ENCODE data around the gene NAA15.
"Not testable (repeated sequence)": the region's sequence is repeated elsewhere in the genome, so short reads cannot be mapped to it uniquely, and the experiment has no call there.

The NAA15 gene

DNA sequence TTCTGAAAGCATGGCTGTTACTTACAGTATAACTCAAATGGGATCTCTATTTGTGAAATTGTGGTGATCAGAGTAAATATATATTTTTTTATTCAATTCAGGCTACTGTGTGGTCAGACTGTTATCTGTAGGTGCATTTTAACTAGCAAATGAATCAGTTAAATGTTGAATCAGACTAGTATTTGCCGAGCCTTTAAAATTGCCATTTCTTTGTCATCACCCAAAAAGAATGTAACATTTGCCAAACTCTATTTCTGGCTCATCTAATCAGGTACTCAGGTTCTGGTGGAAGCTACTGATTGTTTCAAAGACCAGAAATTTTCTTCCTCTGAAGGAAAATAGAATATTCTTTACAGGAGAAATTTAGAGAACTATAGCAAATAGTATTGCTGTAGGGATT is 1.8 kb upstream of the NAA15 start:
- no peak for DNase-seq

DNA sequence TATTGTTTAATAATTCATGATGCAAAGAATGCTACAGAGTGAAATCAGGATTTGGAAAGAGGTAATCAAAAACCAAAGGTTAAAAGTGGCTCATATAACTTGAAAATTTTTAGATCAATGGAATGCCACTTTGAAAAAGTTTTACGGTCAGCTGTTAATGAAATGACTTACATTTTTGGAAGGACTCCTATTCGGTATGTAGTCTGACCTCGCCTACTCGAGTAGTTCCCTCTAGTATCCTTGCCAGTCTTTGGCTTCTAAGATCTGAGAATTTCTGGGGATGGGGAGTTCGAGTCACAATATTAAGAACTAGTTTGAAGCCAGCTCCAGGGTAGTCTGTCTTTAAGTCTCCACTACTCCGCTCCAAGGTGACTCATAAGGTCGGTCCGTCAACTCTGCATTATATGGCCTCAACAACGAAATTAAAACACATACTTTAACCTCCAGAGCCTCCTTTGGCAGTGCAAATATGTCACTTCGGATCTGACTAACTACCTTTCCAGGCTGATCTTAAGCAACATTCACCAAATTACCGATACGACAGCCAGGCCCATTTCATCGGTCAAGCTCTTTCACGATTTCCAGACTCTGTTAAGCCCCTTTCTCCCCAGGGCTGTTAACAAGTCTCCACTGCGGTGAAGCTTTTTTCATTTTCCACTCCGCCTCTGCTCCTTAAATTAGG is 733 bp upstream of the NAA15 start:
- DNase-seq = no peak

DNA sequence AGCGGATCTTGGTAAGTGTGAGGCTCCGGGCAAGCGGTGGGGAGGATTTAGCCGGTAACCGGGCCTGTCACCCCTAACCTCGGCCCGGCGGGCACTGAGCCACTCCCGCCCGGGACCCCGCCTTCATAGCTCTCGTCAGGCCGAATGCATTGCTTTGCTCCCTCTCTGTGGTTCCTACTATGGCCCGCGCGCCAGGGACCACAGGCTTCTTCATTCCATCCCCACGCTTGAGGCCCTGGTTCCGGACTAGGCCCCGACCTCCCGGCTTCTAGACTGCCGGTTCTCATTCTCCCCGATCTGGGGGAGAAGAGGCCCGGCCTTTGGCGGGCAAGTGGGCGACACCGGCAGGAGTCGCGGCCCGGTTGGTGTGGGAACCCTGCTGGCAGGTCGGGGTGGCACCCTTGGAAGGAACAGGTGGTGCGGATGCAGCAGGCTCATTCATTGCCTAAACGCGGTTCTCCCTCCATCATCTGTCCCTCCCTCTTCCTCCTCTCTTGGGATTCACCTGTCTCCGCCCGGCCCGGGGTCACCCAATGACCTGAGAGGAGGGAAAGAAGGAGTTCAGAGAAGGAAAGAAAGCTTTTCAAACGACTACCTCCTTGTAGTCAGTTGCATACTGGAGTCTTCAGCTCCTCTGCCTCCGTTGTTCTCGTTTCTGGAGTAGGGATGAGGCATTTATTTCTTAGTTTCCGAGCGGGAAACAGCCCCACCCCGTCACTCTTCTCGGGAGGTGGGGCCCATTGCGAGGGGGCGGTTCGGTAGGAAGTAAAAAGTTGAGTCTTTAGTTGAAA is 711 bp downstream of the NAA15 start, which contains the start of gene NDUFC1:
TSS of gene NDUFC1 (minus strand) at position 657 of the 791 bp plus-strand sequence. CDS start 6,679 bp downstream, outside the sequence.
- peak; percentile 64 for DNase-seq

DNA sequence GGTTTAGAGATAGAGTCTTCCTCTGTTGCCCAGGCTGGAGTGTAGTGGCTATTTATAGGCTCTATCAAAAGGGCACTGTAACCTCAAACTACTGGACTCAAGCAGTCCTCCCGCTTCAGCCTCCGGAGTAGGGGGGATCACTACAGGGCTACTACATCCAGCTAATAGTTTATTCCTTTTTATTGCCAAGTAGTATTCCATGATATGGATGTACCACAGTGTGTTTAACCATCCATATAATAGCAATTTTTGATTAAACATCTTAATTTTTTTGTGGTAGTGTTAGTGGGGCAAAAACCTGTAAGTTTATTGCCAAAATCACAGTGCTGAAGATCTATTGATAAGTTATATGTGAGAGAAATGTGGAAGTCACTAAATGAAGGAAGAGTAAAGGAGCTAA is 3.6 kb downstream of the NAA15 start:
- DNase-seq = no peak

DNA sequence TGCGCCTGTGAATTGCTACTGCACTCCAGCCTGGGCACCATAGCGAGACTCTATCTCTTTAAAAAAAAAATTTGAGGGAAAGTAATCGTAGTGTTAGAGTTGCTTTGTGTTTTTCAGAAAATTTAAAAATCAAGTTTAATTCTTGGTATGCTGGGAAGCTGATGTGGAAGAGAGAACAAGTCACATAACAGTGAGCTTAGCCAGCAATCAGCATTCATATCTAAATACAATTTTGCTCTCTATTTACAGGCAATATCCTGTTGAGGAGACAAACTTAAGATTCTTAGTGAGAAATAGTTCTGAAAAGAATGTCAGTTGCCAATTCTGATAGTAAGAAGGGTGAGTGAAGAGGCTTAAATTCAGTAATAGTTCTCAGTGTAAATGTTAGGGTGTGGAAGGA is 10.6 kb downstream of the NAA15 start:
- DNase-seq = no peak

DNA sequence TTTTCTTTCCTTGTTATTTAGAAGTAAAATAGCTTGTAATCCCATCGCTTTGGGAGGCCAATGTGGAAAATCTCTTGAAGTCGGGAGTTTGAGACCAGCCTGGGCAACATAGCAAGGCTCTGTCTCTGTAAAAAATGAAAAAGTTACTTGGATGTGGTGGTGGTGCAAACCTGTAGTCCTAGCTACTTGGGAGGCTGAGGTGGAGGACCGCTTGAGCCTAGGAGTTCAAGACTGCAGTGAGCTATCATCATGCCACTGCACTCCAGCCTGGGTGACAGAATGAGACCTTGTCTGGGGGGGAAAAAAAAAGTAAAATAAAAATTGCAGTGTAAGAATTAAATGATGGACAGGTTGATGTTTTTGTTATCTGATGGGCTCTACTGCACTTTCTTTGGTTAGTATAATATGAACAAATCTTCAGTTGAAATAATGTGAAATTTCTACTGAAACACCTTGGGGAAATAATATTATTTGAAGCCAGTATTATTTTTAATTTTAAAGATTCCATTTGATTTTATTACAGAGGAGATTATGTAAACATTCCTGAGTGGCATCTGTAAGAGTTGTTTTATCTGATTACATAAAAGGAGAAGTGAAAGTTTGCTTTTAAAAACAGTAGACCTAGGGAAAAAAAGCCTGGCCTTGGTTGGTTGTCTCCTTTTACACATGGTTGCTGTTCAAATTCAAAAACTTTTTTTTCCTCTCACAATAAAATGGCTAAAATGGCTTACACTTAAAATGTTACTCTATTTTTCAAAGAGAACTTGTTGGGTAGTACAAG is 11.4 kb downstream of the NAA15 start:
- DNase-seq = no peak

DNA sequence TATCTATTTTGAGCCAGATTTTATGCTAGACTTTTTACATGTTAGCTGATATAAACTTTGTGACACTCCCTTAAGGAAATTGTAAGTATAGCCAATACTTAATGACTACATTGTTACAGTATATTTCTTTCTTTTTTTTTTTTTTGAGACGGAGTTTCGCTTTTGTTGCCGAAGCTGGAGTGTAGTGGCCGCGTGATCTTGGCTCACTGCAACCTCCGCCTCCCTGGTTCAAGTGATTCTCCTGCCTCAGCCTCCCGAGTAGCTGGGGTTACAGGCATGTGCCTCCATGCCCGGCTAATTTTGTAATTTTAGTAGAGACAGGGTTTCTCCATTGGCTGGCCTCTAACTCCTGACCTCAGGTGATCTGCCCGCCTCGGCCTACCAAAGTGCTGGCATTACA is 12.1 kb downstream of the NAA15 start:
- not testable (repeated sequence) for DNase-seq

DNA sequence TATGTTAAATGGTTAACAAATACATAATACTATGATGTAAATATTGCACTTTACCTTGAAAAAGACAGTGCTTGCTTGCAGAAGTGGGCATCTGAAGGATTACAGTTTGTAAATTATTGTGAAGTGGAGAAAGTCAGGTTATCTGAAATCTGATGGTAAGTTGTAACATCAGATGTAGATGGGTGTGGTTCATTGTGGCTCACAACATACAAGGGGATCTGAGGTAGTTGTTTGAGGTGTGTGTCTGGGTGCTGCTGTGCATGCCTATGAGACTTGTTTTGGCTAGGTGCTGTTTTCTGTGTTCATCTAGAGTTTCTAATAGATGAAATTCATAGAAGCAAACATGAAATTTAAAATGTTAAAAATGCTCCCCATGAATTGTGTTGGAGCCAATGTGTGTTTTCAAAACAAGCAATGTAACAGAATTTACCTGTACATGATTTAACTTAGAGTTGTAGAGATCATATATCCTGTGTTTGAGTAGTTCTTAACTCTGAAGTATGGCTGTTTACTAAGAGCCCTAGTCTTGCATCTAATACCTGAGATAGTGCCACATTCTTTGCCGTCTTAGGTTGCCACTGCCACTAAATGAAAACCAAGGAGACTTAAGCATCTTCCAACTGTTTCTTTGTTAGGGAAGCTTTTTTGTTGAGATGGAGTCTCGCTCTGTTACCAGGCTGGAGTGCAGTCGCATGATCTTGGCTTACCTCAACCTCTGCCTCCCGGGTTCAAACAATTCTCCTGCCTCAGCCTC is 12.9 kb downstream of the NAA15 start:
- DNase-seq = no peak

DNA sequence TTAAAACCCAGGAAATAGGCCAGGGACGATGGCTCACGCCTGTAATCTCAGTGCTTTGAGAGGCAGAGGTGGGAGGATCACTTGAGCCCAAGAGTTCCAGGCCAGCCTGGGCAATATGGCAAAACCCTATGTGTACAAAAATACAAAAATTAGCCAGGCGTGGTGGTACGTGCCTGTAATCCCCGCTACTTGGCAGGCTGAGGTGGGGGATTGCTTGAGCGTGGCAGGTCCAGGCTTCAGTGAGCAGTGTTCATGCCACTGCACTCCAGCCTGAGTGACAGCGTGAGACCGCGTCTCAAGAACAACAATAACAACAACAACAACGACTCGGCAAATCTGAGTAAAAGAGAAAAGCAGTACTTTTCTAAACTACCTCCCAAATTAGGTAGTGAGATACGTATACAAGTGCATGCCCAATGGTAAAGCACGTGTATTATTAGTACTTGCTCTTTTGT is 13.9 kb downstream of the NAA15 start:
- DNase-seq = peak; percentile 24

DNA sequence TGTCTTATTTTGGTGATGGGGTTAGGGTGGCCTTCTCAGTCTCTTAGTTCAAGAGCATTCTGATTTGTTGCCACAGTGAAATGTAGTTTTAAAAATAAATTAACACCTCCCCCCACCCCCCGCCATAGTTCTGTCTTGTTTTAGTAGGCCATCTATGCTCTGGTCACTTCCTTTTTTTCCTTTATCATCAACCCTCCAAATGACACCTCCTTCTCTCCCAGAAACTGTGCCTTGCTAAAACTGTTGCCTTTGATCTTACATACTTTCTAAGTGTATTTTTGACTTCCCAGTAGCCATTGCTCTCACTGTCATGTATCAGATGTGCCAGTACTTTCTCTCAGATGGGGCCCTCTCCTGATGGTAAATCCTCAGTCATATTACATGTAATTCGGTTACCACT is 15.4 kb downstream of the NAA15 start:
- no peak for DNase-seq

DNA sequence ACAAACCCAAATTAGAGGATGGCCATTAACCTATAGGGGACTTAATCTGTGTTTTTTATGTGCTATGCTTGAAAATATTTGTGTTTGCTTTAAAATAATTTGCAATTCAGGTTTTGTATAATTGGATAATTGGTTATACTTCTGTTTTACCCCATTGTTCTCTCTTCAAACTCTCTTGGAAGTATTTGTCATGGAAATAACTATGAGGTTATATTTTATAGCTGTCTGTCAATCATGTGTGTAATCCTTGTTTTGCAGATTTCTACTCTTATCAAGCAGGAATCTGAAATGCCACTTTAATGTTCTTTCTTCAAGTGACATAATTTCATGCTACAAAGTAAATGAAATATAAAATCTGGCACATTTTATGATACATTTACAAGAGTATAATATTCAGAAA is 16.3 kb downstream of the NAA15 start:
- DNase-seq = no peak

DNA sequence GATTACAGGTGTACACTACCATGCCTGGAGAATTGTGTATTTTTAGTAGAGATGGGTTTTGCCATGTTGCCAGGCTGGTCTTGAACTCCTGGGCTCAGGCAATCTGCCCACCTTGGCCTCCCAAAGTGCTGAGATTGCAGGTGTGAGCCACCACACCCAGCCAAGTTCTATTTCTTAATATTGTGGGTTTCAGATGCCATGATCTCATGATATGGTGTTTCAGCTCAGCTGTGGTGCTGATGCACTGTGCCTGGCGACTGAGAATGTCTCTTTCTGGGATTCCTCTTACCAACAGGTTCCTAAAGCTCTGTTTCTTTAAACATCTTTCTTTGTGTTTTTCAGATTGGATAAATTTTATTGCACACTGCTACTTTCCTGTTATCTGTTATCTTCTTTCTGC is 18.3 kb downstream of the NAA15 start:
- no peak for DNase-seq

DNA sequence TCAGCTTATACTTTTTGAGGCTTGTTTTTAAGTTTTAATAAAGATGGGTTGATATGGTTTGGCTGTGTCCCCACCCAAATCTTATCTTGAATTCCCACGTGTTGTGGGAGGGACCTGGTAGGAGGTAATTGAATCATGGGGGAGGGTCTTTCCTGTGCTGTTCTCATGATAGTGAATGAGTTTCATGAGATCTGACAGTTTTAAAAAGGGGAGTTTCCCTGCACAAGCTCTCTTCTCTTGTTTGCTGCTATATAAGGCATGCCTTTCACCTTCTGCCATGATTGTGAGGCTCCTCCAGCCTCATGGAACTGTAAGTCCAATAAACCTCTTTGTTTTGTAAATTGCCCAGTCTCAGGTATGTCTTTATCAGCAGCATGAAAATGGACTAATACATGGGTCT is 20.8 kb downstream of the NAA15 start:
- not testable (repeated sequence) for DNase-seq

DNA sequence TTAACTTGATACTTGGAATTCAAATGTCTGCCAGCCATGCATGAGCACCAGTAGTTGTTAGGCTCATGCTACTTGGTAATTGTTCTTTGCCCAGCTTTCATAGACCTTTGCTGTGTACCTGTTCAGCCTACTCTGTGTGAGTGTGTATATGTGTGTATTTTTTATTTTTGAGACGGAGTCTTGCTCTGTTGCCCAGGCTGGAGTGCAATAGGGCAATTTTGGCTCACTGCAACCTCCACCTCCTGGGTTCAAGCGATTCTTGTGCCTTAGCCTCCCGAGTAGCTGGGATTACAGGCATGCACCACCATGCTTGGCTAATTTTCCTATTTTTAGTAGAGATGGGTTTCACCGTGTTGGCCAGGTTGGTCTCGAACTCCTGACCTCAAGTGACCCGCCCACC is 21.2 kb downstream of the NAA15 start:
- not testable (repeated sequence) for DNase-seq

DNA sequence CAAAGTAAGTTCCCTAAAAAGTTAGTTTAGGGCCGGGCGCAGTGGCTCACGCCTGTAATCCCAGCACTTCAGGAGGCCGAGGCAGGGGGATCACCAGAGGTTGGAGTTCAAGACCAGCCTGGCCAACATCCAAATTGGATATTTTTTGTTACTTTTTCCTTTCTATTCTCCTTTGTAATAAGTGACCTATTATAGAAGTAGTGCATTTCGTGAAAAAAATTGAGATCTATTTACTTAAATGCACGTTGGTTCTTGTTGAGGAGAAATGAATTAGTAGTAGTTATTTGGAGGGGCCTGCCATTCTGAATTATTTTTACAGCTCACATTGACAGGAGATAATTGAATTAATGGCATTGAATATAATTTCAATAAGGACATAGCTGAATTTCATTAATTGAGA is 23.3 kb downstream of the NAA15 start:
- no peak for DNase-seq

DNA sequence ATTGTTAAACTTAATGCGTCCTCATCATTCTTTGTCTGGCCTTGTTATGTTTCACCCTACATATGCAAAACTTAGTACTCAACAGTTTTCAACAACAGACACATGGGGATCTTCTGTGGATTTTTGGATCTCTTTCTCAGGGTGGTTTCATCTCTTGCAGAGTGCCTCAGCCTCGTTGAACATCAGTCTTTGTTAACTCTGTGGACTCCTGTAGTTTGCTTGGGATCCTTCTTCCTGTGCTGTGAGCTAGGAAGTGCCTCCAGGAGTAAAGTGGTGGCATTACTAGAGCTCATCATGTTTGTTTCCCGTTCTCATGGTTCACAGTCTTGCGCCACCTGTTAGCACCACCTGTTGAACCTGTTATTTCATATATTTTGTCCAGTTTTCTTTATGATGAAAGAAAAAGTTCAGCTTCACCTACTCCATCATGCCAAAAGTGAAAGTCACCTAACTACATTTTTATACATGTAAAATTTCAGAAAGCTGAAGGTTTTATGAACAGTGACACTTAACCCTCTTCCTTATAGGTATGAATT is 28.4 kb downstream of the NAA15 start:
- no peak for DNase-seq

DNA sequence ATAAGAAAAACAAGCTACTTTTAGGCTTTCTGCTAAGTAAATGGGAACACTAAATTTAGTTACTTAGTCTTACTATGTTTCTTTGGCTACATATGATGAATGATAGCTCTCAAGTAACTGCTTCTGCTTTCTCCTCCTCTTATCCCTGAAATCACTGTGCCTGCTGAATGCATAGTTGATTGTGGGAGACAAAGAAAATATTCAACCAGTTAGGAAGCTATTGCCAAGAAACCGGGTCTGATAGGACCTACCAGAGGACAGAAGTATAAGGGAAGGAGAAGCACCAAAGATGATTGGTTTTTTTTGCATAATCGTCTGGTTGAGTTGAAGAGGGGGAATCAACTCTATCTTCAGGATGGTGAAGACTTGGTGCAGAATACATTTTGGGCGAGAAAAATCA is 29.0 kb downstream of the NAA15 start:
- no peak for DNase-seq

DNA sequence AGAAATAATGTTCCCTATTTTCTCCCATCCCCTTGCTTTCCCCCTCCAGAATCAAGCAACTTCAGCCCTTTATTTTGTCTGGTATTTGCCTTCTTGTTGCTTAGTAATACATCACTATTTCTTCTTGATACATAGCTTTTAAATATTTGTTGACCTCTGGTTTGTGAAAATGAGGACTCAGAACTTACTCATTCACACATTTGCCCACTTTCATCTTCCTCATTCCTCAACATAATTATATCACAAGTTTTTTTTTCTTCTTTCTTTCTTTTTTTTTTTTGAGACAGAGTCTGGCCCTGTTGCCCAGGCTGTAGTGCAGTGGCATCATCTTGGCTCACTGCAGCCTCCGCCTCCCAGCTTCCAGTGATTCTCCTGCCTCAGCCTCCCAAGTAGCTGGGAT is 29.9 kb downstream of the NAA15 start:
- DNase-seq = no peak

DNA sequence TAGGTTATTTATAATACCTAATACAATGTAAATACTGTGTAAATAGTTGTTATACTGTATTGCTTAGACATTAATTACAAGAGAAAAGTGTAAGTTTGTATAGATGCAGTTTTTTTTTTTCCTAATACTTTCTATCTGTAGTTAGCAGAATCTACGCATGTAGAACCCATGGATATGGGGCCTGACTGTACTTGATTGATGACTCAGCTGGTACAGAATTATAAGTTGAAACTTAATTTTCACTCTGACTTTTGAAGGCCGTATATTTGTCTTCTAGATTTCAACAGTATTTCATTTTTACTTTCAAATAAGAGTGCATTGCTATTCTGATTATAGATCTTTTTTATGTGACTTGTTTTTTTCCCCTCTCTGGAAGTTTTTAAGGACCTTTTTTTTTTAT is 31.7 kb downstream of the NAA15 start:
- no peak for DNase-seq

DNA sequence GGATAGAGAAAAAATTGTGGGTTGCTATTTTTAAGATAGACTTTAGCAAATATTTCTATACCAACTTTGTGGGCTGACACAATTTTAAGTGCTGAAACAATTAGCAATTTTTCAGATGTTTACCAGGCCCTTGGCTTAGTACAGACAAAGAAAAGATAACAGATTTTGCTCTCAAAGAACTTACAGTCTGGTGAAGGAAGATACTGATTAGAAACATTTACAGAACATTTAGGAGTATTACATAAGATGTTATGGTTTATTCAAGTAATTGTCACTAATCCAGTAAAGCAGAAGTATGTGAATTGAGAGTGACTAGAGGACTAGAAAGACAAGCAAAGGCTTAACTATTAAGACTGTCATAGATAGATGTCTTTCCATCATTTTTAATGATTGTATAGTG is 36.3 kb downstream of the NAA15 start:
- no peak for DNase-seq

DNA sequence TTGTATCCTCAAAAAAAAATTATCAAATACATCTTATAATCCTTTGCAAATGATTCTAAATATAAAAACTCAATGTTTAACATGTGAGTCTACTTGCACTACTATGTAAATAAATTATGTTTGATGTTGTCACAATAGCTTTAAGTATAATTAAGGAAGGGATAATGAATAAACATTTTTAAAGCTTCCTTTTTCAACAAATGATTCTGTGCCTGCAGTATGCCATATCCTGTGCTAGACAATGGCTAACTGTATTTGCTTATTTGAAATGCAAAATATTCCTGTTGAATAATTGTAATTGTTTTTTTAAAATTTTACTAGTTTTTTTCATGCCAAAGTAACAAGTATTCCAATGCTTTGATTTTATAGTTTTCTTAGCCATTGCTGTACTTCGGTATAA is 60.0 kb downstream of the NAA15 start:
- DNase-seq = no peak

DNA sequence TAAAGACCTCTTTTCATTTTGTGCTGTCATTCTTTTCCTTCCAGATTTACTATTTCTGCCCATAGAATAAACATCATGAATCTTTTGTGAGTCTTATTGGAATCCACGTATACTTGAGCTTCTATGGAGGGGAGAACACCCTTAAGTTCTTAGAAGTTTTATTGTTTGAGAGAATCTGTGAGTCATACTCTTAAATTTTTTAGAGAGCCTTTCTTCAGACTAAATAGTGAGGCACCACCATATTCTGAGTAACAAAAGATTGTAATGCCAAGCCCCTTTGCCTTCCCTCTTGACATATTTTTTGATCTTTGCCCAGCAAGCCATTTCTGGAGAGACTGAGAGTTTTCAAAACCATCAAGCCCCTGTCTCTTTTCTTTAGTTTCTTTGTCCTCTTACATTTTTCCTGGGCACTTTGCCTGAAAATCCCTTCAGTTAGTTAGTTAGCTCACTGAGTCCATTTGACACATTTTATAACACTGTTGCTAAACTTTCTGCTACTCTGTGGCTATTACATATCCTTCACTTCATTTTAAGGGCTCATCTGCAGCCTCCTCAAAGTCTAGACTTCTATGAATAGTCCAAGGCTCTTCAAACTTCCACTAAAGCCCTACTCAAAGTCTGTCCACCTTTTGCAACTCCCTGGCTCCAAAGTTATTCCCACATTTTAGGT is 66.3 kb downstream of the NAA15 start:
- no peak for DNase-seq

All from CD4-positive, alpha-beta T cell treated with Interferon gamma for 1 hour (primary cell).